ENCODE data around the gene TET1. TPM values are rescaled to one million over a fixed set of nuclear protein-coding genes. Genes with fewer than 3 reads are reported as not detected.

TET1 gene
- total and polyA plus RNA-seq, 9 of the 15 experiments (the other 6 are each of a cell fraction or from before 2014, with no cell fraction given): 2.6 to 21.3 (median 11.6) TPM

DNA sequence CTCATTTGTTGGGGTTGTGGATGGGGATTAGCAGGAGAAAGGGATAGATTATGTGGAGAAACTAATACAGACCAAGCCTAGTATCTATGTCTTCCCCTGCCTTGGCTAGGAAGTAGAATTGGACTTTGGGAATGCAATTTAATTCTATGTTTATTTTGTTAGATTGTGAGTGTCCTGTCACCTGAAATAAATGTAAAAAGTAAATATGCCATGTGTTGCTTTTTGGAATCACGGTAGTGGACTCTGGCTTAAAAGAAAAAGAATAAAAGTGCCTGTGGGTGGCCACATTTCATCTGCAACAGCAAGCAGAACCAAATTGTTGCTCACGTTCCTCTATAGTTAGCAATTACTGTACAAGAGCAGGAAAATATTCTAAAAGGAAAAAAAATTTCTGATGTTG is 42.3 kb downstream of the TET1 start (continued):
- TF ChIP-seq, protein P1, sequence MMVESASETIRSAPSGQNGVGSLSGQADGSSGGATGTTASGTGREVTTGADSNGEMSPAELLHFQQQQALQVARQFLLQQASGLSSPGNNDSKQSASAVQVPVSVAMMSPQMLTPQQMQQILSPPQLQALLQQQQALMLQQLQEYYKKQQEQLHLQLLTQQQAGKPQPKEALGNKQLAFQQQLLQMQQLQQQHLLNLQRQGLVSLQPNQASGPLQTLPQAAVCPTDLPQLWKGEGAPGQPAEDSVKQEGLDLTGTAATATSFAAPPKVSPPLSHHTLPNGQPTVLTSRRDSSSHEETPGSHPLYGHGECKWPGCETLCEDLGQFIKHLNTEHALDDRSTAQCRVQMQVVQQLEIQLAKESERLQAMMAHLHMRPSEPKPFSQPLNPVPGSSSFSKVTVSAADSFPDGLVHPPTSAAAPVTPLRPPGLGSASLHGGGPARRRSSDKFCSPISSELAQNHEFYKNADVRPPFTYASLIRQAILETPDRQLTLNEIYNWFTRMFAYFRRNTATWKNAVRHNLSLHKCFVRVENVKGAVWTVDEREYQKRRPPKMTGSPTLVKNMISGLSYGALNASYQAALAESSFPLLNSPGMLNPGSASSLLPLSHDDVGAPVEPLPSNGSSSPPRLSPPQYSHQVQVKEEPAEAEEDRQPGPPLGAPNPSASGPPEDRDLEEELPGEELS (CRISPR knock-in tag; IDR thresholded peaks at IDR 0.05; ENCODE audit: borderline replicate concordance): no peak
- no peak for TF ChIP-seq ZNF217 (CRISPR knock-in tag; IDR thresholded peaks at IDR 0.05)
- no peak for TF ChIP-seq WHSC1 (IDR thresholded peaks at IDR 0.05; ENCODE audit: low read length)
- no peak for TF ChIP-seq ELF4 (CRISPR knock-in tag; IDR thresholded peaks at IDR 0.05)
- TF ChIP-seq POLR2AphosphoS2 (IDR thresholded peaks at IDR 0.05; ENCODE audit: low read length): no peak
- no peak for TF ChIP-seq TAF1 (IDR thresholded peaks at IDR 0.05; ENCODE audit: control insufficient read depth, extremely low read depth, insufficient read depth, low read length, severe bottlenecking)
- no peak for TF ChIP-seq MEF2A (IDR thresholded peaks at IDR 0.05; ENCODE audit: control insufficient read depth, low read depth, low read length)
- TF ChIP-seq DPF2 (IDR thresholded peaks at IDR 0.05): no peak
- TF ChIP-seq ZNF431 (CRISPR knock-in tag; IDR thresholded peaks at IDR 0.05): no peak
- TF ChIP-seq NCOA2 (IDR thresholded peaks at IDR 0.05; ENCODE audit: partially characterized antibody in 2 of 2): no peak
- TF ChIP-seq HEY1 (CRISPR knock-in tag; IDR thresholded peaks at IDR 0.05; ENCODE audit: borderline replicate concordance): no peak

Measured in K562 (cell line).